Cardiac muscle cell (in vitro differentiated cells and primary cell): Measurements from ENCODE around the gene GATAD2A. TPM values are rescaled to one million over a fixed set of nuclear protein-coding genes. Genes with fewer than 3 reads are reported as not detected.

Experiments used
- DNase-seq, 2 donors: peaks; one replicate each; pipeline versions ENCODE4 v3.0.0 to v3.0.0-alpha.2; 2010 to 2017; ENCODE audit warnings: low read depth in 1 of 2, low spot score in 1 of 2
- H3K27ac ChIP-seq: fragments of 200-600 bp; sonication (generic); 2 replicates; pipeline ENCODE4 v1.5.1; 2016
- H3K27me3 ChIP-seq: fragments of 200-600 bp; sonication (generic); 2 replicates; pipeline ENCODE4 v1.6.0; 2016; ENCODE audit warnings: control low read depth
- H3K36me3 ChIP-seq: fragments of 200-600 bp; sonication (generic); 2 replicates; pipeline ENCODE4 v1.5.1; 2016; ENCODE audit warnings: control low read depth
- H3K4me1 ChIP-seq: fragments of 200-600 bp; sonication (generic); 2 replicates; pipeline ENCODE4 v1.8.1; 2017; ENCODE audit warnings: low read depth, mild to moderate bottlenecking, mixed run types
- H3K4me3 ChIP-seq: fragments of 200-600 bp; sonication (generic); 2 replicates; pipeline ENCODE4 v1.5.1; 2016; ENCODE audit warnings: mild to moderate bottlenecking
- H3K9me3 ChIP-seq: fragments of 200-600 bp; sonication (generic); 2 replicates; pipeline ENCODE4 v1.5.1; 2017; ENCODE audit warnings: low read depth, mild to moderate bottlenecking, control low read depth
- polyA plus RNA-seq: library from polyadenylated mRNA; unstranded; fragments of >200 nt; fragmentation: Nextera tagmentation; extraction: Ambion mirVana; gene quantifications from 2 replicates; pipeline ENCODE4 v1.2.1, GENCODE V29; 2016
- total RNA-seq: library from RNA; depleted of rRNA; stranded (reverse); fragments of >200 nt; gene quantifications from 2 replicates; pipeline ENCODE4 v1.2.3, GENCODE V29; 2016
- TF ChIP-seq, protein P1 (sequence below): IDR thresholded peaks from 2 replicates; pipeline ENCODE4 v1.5.1; 2012; ENCODE audit warnings: low read depth, mild to moderate bottlenecking, low read length

The GATAD2A gene
- total and polyA plus RNA-seq, 2 experiments from 2014 or later = 32.3 to 98.3 TPM

DNA sequence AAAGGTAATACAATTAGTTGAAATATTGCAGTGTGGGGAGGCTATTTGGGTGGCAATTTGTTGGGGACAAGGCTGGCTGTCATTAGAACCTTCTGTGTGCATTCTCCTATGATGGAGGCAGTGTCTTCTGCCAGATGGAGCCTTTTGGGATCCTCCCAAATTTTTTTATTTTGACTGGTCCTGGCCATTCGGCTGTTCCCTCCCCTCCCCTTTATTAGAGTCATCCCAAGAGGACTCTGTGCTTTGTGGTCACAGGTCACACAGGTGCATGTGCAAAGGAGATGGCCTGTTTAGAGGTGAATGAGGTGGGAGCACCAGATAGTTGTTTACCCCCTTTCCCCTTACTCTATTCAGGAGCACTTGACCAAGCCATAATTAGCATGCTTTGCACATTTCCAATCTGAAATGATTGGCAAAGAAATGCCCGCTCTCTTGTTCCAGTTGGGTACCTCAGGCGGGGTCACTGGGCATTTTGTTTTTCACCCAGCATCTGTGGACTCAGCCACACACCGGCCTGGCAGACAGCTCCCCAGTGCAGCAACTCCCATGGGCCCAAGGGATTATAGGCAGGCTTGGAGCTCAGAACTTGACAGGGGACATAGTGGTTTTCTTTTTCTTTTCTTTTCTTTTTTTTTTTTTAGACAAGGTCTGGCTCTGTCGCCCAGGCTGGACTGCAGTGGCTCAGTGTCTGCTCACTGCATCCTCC lies 19.8 kb downstream of the GATAD2A start:
- Histone ChIP-seq H3K9me3 (no peaks in the 10 kb centered on the region), H3K36me3 (no peaks in the 10 kb centered on the region), H3K27me3 (no peaks in the 10 kb centered on the region), H3K27ac (no peak overlapping the region), H3K4me1 (no peaks in the 10 kb centered on the region), H3K4me3 (no peak overlapping the region)
- TF ChIP-seq, protein P1, sequence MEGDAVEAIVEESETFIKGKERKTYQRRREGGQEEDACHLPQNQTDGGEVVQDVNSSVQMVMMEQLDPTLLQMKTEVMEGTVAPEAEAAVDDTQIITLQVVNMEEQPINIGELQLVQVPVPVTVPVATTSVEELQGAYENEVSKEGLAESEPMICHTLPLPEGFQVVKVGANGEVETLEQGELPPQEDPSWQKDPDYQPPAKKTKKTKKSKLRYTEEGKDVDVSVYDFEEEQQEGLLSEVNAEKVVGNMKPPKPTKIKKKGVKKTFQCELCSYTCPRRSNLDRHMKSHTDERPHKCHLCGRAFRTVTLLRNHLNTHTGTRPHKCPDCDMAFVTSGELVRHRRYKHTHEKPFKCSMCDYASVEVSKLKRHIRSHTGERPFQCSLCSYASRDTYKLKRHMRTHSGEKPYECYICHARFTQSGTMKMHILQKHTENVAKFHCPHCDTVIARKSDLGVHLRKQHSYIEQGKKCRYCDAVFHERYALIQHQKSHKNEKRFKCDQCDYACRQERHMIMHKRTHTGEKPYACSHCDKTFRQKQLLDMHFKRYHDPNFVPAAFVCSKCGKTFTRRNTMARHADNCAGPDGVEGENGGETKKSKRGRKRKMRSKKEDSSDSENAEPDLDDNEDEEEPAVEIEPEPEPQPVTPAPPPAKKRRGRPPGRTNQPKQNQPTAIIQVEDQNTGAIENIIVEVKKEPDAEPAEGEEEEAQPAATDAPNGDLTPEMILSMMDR = no peak
- DNase-seq = no peak

DNA sequence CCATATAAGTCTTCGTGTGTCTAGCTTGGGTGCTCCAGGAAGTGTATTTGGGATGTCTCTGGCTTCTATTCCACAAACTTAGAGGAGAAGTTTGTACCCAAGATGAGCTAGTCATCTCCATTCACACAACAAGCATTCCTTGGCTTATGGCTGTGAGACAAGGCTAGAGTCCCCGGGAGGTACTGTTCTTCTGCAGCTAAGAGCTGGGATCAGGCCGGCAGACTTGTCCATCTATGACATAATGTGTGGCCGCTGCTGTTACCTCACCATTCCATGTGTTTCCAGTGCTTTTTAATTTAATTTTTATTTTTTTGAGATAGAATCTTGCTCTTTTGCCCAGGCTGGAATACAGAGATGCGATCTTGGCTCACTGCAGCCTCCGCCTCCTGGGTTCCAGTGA lies 20.7 kb downstream of the GATAD2A start:
- no peaks in the 10 kb centered on the region for H3K9me3 ChIP-seq
- no peak overlapping the region for H3K27ac ChIP-seq
- TF ChIP-seq, protein P1 = no peak

DNA sequence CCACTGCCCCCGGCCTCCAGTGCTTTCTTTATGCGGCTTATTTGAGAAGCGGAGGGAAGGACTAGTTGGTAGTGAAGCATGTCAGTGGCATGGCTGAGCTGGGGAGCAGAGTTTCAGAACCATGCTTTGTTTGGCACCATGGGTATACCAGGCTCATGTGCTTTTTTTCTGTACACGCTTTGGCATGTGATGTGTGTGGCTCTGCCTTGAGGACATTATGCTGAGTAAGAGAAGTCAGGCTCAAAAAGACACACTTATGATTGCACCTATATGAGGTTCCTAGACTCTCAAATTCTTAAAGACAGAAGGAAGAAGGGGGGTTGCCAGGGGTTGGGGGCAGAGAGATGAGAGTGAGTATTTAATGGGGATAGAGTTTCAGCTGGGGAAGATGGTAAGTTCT lies 21.3 kb downstream of the GATAD2A start:
- DNase-seq = no peak
- H3K4me1 ChIP-seq = no peaks in the 10 kb centered on the region
- H3K4me3 ChIP-seq = no peak overlapping the region
- no peaks in the 10 kb centered on the region for H3K36me3 ChIP-seq
- TF ChIP-seq, protein P1 = no peak
- H3K9me3 ChIP-seq = no peaks in the 10 kb centered on the region
- no peak overlapping the region for H3K27ac ChIP-seq
- H3K27me3 ChIP-seq = no peaks in the 10 kb centered on the region

More for the DNA sequence above, 20.7 kb downstream of the GATAD2A start:
- H3K27me3 ChIP-seq = no peaks in the 10 kb centered on the region
- H3K4me1 ChIP-seq = no peaks in the 10 kb centered on the region
- H3K36me3 ChIP-seq = no peaks in the 10 kb centered on the region
- no peak overlapping the region for H3K4me3 ChIP-seq
- no peak for DNase-seq

DNA sequence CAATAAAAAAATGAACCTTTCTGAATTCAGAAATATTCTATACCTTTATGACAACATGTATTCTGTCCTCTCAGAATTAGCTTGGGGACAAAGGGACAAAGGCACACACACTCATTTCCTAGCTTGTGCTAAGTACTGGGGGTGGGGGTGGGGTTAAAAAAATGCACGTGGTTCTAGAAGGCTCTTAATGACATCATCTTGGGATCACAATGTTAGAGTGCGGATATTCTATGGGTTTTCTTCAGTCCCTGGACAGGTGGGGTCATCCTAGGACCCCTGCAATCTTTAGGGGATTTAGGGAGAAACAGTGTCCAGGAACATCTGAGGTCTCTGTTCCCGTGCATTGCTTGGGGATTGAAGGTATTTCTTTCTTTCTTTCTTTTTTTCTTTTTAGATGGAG lies 21.8 kb downstream of the GATAD2A start:
- H3K4me1 ChIP-seq = no peaks in the 10 kb centered on the region
- TF ChIP-seq, protein P1 = no peak
- no peak overlapping the region for H3K27ac ChIP-seq
- no peak overlapping the region for H3K4me3 ChIP-seq
- H3K9me3 ChIP-seq = no peaks in the 10 kb centered on the region
- no peaks in the 10 kb centered on the region for H3K27me3 ChIP-seq
- DNase-seq = no peak
- H3K36me3 ChIP-seq = no peaks in the 10 kb centered on the region

DNA sequence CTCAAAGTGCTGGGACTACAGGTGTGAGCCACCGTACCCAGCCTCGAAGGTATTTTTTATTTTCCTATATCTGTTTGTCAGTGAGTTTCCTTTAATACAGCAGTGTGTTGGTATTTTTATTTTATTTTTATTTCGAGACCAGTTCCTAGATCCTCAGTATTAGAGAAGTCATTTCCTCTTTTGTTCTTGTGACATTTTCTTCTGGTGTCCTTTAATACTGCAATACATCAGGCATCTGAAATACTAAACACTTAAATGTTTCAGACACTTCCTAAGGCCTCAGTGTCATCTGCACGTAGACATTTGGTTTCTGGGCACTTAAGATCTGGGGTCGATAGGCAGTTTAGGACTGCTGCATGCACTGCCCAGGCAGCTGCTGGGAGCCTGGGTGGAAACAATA lies 22.5 kb downstream of the GATAD2A start:
- DNase-seq = no peak
- Histone ChIP-seq H3K9me3 (no peaks in the 10 kb centered on the region), H3K27ac (no peak overlapping the region), H3K36me3 (no peaks in the 10 kb centered on the region), H3K4me3 (no peak overlapping the region), H3K27me3 (no peaks in the 10 kb centered on the region), H3K4me1 (no peaks in the 10 kb centered on the region)
- TF ChIP-seq, protein P1 = no peak
